WTC11 (cell line): Measurements from ENCODE around the gene ZNF407. TPM values are rescaled to one million over a fixed set of nuclear protein-coding genes. Genes with fewer than 3 reads are reported as not detected.

Source experiments
- ATAC-seq: fragments of 200-7000 bp; cut with Tn5 transposase; 2 replicates; pipeline ENCODE4 v1.10.0; 2021; ENCODE audit warnings: mild to moderate bottlenecking, moderate library complexity
- CTCF ChIA-PET: fragments of 300-600 bp; sonication (Branson Sonifier 250); formaldehyde crosslinking; loops from one replicate; lab custom pipeline; 2021; ENCODE audit warnings: antibody characterized with exemption; lab: Charles Lee
- POLR2A ChIA-PET: fragments of 350-600 bp; sonication (Branson Sonifier 250); formaldehyde crosslinking; loops from one replicate; lab custom pipeline; 2021; ENCODE audit warnings: antibody characterized with exemption; lab: Charles Lee
- DNase-seq: peaks from one replicate; pipeline ENCODE4 v3.0.0; 2021; ENCODE audit warnings: low spot score
- H3K27ac Mint-ChIP-seq: 2 replicates; pipeline ENCODE4 v1.8.0; 2021; ENCODE audit warnings: mixed read lengths
- H3K27me3 Mint-ChIP-seq: 2 replicates; pipeline ENCODE4 v1.8.0; 2021; ENCODE audit warnings: low read depth, mild to moderate bottlenecking, moderate library complexity, mixed read lengths
- H3K36me3 Mint-ChIP-seq: 2 replicates; pipeline ENCODE4 v1.8.0; 2021; ENCODE audit warnings: mixed read lengths
- H3K4me1 Mint-ChIP-seq: 2 replicates; pipeline ENCODE4 v1.8.0; 2022; ENCODE audit warnings: mixed read lengths
- H3K4me3 Mint-ChIP-seq: 2 replicates; pipeline ENCODE4 v1.8.0; 2021; ENCODE audit warnings: mild to moderate bottlenecking, moderate library complexity, mixed read lengths
- H3K9me3 Mint-ChIP-seq: 2 replicates; pipeline ENCODE4 v1.8.0; 2021; ENCODE audit warnings: mixed read lengths
- ATF1 ChIP-seq: sonication (generic); formaldehyde crosslinking; IDR thresholded peaks from 2 replicates; pipeline ENCODE4 v1.8.1; 2023; ENCODE audit warnings: mild to moderate bottlenecking, moderate library complexity, missing genetic modification reagents
- ELF4 ChIP-seq: sonication (generic); formaldehyde crosslinking; IDR thresholded peaks from 2 replicates; pipeline ENCODE4 v1.8.1; 2022; ENCODE audit warnings: low read depth, mild to moderate bottlenecking, moderate library complexity, missing genetic modification reagents
- FOXJ3 ChIP-seq: sonication (generic); formaldehyde crosslinking; IDR thresholded peaks from 2 replicates; pipeline ENCODE4 v1.9.0; 2021; ENCODE audit warnings: missing genetic modification reagents, mild to moderate bottlenecking, borderline replicate concordance
- FOXP1 ChIP-seq: sonication (generic); formaldehyde crosslinking; IDR thresholded peaks from 2 replicates; pipeline ENCODE4 v1.8.0; 2022; ENCODE audit warnings: missing genetic modification reagents, mild to moderate bottlenecking, moderate library complexity, borderline replicate concordance
- HMGA2 ChIP-seq: fragments of 250-450 bp; sonication (Bioruptor Pico); IDR thresholded peaks from 2 replicates; pipeline ENCODE4 v1.4.0; 2021; ENCODE audit warnings: mild to moderate bottlenecking, moderate library complexity
- MYBL2 ChIP-seq: sonication (generic); formaldehyde crosslinking; IDR thresholded peaks from 2 replicates; pipeline ENCODE4 v1.8.1; 2023; ENCODE audit warnings: mild to moderate bottlenecking, moderate library complexity, missing genetic modification reagents
- NR3C1 ChIP-seq: sonication (generic); formaldehyde crosslinking; conservative IDR thresholded peaks from 2 replicates; pipeline ENCODE4 v1.8.1; 2023; ENCODE audit warnings: low read depth, mild to moderate bottlenecking, missing genetic modification reagents
- SMAD4 ChIP-seq: sonication (generic); formaldehyde crosslinking; IDR thresholded peaks from 2 replicates; pipeline ENCODE4 v1.8.0; 2022; ENCODE audit warnings: mild to moderate bottlenecking, missing genetic modification reagents
- TEAD4 ChIP-seq: sonication (generic); formaldehyde crosslinking; IDR thresholded peaks from 2 replicates; pipeline ENCODE4 v1.8.0; 2022; ENCODE audit warnings: mild to moderate bottlenecking, missing genetic modification reagents
- ZNF317 ChIP-seq: sonication (generic); formaldehyde crosslinking; IDR thresholded peaks from 2 replicates; pipeline ENCODE4 v1.8.1; 2023; ENCODE audit warnings: low read depth, mild to moderate bottlenecking, moderate library complexity, missing genetic modification reagents, borderline replicate concordance
- ZNF416 ChIP-seq: fragments of 250-450 bp; sonication (Bioruptor Pico); IDR thresholded peaks from 2 replicates; pipeline ENCODE4 v1.9.0; 2021; ENCODE audit warnings: mild to moderate bottlenecking, inconsistent platforms
- total RNA-seq: library from RNA; stranded (reverse); gene quantifications from 3 replicates; pipeline ENCODE4 v1.2.3, GENCODE V29; 2021
- TF ChIP-seq, protein P1 (sequence below): sonication (generic); formaldehyde crosslinking; IDR thresholded peaks from 2 replicates; pipeline ENCODE4 v1.8.0; 2022; ENCODE audit warnings: mild to moderate bottlenecking, missing genetic modification reagents
- TF ChIP-seq, protein P2 (sequence below): sonication (generic); formaldehyde crosslinking; conservative IDR thresholded peaks from 2 replicates; pipeline ENCODE4 v1.8.1; 2022; ENCODE audit warnings: mild to moderate bottlenecking, missing genetic modification reagents
- TF ChIP-seq, protein P3 (sequence below): sonication (generic); formaldehyde crosslinking; IDR thresholded peaks from 2 replicates; pipeline ENCODE4 v1.8.0; 2022; ENCODE audit warnings: missing genetic modification reagents
- TF ChIP-seq, protein P4 (sequence below): sonication (generic); formaldehyde crosslinking; IDR thresholded peaks from 2 replicates; pipeline ENCODE4 v1.8.1; 2023; ENCODE audit warnings: mild to moderate bottlenecking, missing genetic modification reagents
- TF ChIP-seq, protein P5 (sequence below): sonication (generic); formaldehyde crosslinking; IDR thresholded peaks from 2 replicates; pipeline ENCODE4 v1.8.0; 2022; ENCODE audit warnings: mild to moderate bottlenecking, missing genetic modification reagents
- TF ChIP-seq, protein P6 (sequence below): sonication (generic); formaldehyde crosslinking; IDR thresholded peaks from 2 replicates; pipeline ENCODE4 v1.8.0; 2022; ENCODE audit warnings: mild to moderate bottlenecking, missing genetic modification reagents
- TF ChIP-seq, protein P7 (sequence below): sonication (generic); formaldehyde crosslinking; IDR thresholded peaks from 2 replicates; pipeline ENCODE4 v1.8.1; 2022; ENCODE audit warnings: mild to moderate bottlenecking, moderate library complexity, missing genetic modification reagents
- TF ChIP-seq, protein P8 (sequence below): fragments of 250-450 bp; sonication (Bioruptor Pico); IDR thresholded peaks from 2 replicates; pipeline ENCODE4 v1.9.0; 2021; ENCODE audit warnings: mild to moderate bottlenecking

Gene ZNF407
- total RNA-seq, 1 experiment from 2014 or later = 6.5 TPM

DNA sequence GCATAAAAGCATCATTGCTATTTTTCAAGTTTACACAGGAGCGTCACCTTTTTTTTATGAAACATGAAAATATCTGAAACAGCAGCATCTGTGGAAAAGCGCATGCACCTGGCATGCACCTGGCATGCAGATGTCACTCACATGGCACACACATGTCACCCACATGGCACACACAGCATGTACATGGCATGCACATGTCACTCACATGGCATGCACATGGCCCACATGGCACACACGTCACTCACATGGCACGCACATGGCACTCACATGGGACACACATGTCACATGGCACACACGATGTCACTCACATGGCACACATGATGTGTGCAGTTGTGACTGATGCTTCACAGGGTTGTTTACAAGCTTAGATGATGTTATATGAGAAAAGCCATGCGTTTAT lies 188.0 kb downstream of the ZNF407 start (continued):
- TF ChIP-seq, protein P1, sequence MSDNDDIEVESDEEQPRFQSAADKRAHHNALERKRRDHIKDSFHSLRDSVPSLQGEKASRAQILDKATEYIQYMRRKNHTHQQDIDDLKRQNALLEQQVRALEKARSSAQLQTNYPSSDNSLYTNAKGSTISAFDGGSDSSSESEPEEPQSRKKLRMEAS (CRISPR knock-in tag) = no peak
- TF ChIP-seq, protein P2, sequence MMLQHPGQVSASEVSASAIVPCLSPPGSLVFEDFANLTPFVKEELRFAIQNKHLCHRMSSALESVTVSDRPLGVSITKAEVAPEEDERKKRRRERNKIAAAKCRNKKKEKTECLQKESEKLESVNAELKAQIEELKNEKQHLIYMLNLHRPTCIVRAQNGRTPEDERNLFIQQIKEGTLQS (CRISPR knock-in tag) = no peak
- TF ChIP-seq, protein P3, sequence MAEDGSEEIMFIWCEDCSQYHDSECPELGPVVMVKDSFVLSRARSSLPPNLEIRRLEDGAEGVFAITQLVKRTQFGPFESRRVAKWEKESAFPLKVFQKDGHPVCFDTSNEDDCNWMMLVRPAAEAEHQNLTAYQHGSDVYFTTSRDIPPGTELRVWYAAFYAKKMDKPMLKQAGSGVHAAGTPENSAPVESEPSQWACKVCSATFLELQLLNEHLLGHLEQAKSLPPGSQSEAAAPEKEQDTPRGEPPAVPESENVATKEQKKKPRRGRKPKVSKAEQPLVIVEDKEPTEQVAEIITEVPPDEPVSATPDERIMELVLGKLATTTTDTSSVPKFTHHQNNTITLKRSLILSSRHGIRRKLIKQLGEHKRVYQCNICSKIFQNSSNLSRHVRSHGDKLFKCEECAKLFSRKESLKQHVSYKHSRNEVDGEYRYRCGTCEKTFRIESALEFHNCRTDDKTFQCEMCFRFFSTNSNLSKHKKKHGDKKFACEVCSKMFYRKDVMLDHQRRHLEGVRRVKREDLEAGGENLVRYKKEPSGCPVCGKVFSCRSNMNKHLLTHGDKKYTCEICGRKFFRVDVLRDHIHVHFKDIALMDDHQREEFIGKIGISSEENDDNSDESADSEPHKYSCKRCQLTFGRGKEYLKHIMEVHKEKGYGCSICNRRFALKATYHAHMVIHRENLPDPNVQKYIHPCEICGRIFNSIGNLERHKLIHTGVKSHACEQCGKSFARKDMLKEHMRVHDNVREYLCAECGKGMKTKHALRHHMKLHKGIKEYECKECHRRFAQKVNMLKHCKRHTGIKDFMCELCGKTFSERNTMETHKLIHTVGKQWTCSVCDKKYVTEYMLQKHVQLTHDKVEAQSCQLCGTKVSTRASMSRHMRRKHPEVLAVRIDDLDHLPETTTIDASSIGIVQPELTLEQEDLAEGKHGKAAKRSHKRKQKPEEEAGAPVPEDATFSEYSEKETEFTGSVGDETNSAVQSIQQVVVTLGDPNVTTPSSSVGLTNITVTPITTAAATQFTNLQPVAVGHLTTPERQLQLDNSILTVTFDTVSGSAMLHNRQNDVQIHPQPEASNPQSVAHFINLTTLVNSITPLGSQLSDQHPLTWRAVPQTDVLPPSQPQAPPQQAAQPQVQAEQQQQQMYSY (CRISPR knock-in tag) = no peak
- TF ChIP-seq, protein P4, sequence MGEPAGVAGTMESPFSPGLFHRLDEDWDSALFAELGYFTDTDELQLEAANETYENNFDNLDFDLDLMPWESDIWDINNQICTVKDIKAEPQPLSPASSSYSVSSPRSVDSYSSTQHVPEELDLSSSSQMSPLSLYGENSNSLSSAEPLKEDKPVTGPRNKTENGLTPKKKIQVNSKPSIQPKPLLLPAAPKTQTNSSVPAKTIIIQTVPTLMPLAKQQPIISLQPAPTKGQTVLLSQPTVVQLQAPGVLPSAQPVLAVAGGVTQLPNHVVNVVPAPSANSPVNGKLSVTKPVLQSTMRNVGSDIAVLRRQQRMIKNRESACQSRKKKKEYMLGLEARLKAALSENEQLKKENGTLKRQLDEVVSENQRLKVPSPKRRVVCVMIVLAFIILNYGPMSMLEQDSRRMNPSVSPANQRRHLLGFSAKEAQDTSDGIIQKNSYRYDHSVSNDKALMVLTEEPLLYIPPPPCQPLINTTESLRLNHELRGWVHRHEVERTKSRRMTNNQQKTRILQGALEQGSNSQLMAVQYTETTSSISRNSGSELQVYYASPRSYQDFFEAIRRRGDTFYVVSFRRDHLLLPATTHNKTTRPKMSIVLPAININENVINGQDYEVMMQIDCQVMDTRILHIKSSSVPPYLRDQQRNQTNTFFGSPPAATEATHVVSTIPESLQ (CRISPR knock-in tag) = no peak
- TF ChIP-seq FOXP1 (CRISPR knock-in tag) = no peak
- no peak for TF ChIP-seq ZNF317 (CRISPR knock-in tag)
- TF ChIP-seq ZNF416 (CRISPR knock-in tag) = no peak

DNA sequence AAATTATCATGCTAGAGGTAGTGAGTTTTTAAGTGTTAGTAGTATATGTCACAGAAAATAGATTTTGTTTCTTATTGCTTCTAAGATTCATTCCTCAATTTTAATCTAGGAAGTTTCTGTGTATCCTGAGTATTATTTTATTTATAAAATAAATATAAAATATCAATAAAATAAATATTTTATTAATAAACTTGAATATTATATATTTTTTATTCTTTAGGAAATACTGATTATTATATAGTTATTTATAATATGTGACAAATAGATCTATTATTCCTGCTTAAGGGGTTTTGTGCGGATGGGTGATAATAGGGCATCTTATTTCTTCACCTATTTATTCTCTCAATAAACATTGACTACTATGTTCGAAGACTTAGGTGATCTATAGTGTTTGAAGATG lies 191.0 kb downstream of the ZNF407 start:
- Mint-ChIP-seq H3K27me3 (no peaks in the 10 kb centered on the region), H3K9me3 (no peaks in the 10 kb centered on the region), H3K4me3 (no peak overlapping the region), H3K4me1 (peaks cover 8% of the 10 kb centered on the region), H3K36me3 (no peaks in the 10 kb centered on the region), H3K27ac (no peak overlapping the region)
- ChIA-PET POLR2A (no interaction called here), CTCF (no interaction called here)
- no peak for DNase-seq
- no peak for ATAC-seq
- TF ChIP-seq HMGA2 (CRISPR knock-in tag) (peak; percentile 93), ELF4 (CRISPR knock-in tag) (no peak)

DNA sequence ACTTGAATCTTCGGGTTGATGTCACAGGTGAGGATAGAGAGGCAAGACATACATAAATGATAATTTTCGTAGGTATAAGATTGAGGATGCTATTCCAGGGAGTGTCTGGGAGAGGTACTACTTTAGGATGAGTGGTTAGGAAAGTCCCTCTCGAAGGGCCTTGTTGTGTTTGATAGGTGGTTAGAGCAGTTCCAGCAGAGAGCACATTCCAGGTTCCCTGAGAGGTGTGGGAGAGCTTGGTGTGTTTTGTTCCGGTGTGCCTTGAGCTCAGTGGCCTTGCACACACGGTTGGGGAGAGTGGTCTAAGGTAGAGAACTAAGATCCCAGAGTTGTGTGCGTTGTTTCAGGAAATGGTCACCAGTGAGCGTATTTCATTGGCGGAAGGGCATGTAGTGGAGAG lies 191.4 kb downstream of the ZNF407 start:
- ChIA-PET POLR2A (no interaction called here), CTCF (no interaction called here)
- Mint-ChIP-seq H3K27me3 (no peaks in the 10 kb centered on the region), H3K9me3 (no peaks in the 10 kb centered on the region), H3K4me1 (peaks cover 13% of the 10 kb centered on the region), H3K27ac (no peak overlapping the region), H3K4me3 (no peak overlapping the region), H3K36me3 (no peaks in the 10 kb centered on the region)
- no peak for ATAC-seq
- no peak for DNase-seq
- TF ChIP-seq, protein P5, sequence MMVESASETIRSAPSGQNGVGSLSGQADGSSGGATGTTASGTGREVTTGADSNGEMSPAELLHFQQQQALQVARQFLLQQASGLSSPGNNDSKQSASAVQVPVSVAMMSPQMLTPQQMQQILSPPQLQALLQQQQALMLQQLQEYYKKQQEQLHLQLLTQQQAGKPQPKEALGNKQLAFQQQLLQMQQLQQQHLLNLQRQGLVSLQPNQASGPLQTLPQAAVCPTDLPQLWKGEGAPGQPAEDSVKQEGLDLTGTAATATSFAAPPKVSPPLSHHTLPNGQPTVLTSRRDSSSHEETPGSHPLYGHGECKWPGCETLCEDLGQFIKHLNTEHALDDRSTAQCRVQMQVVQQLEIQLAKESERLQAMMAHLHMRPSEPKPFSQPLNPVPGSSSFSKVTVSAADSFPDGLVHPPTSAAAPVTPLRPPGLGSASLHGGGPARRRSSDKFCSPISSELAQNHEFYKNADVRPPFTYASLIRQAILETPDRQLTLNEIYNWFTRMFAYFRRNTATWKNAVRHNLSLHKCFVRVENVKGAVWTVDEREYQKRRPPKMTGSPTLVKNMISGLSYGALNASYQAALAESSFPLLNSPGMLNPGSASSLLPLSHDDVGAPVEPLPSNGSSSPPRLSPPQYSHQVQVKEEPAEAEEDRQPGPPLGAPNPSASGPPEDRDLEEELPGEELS = no peak
- TF ChIP-seq NR3C1 (CRISPR knock-in tag) = no peak
- TF ChIP-seq, protein P6, sequence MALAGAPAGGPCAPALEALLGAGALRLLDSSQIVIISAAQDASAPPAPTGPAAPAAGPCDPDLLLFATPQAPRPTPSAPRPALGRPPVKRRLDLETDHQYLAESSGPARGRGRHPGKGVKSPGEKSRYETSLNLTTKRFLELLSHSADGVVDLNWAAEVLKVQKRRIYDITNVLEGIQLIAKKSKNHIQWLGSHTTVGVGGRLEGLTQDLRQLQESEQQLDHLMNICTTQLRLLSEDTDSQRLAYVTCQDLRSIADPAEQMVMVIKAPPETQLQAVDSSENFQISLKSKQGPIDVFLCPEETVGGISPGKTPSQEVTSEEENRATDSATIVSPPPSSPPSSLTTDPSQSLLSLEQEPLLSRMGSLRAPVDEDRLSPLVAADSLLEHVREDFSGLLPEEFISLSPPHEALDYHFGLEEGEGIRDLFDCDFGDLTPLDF = no peak
- no peak for TF ChIP-seq TEAD4 (CRISPR knock-in tag)
- TF ChIP-seq FOXJ3 = no peak
- TF ChIP-seq, protein P7, sequence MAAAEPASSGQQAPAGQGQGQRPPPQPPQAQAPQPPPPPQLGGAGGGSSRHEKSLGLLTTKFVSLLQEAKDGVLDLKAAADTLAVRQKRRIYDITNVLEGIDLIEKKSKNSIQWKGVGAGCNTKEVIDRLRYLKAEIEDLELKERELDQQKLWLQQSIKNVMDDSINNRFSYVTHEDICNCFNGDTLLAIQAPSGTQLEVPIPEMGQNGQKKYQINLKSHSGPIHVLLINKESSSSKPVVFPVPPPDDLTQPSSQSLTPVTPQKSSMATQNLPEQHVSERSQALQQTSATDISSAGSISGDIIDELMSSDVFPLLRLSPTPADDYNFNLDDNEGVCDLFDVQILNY (CRISPR knock-in tag) = no peak
- TF ChIP-seq MYBL2 (CRISPR knock-in tag) = no peak
- TF ChIP-seq SMAD4 (CRISPR knock-in tag) = no peak
- TF ChIP-seq, protein P1 (CRISPR knock-in tag) = no peak
- TF ChIP-seq, protein P8, sequence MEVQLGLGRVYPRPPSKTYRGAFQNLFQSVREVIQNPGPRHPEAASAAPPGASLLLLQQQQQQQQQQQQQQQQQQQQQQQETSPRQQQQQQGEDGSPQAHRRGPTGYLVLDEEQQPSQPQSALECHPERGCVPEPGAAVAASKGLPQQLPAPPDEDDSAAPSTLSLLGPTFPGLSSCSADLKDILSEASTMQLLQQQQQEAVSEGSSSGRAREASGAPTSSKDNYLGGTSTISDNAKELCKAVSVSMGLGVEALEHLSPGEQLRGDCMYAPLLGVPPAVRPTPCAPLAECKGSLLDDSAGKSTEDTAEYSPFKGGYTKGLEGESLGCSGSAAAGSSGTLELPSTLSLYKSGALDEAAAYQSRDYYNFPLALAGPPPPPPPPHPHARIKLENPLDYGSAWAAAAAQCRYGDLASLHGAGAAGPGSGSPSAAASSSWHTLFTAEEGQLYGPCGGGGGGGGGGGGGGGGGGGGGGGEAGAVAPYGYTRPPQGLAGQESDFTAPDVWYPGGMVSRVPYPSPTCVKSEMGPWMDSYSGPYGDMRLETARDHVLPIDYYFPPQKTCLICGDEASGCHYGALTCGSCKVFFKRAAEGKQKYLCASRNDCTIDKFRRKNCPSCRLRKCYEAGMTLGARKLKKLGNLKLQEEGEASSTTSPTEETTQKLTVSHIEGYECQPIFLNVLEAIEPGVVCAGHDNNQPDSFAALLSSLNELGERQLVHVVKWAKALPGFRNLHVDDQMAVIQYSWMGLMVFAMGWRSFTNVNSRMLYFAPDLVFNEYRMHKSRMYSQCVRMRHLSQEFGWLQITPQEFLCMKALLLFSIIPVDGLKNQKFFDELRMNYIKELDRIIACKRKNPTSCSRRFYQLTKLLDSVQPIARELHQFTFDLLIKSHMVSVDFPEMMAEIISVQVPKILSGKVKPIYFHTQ = no peak
- no peak for TF ChIP-seq ATF1 (CRISPR knock-in tag)
